Measurements from ENCODE around the gene GPRC5D. TPM values are rescaled to one million over a fixed set of nuclear protein-coding genes. Genes with fewer than 3 reads are reported as not detected.

The GPRC5D gene
- polyA plus RNA-seq, 3 donors = 0.49 TPM; not detected in 2

DNA sequence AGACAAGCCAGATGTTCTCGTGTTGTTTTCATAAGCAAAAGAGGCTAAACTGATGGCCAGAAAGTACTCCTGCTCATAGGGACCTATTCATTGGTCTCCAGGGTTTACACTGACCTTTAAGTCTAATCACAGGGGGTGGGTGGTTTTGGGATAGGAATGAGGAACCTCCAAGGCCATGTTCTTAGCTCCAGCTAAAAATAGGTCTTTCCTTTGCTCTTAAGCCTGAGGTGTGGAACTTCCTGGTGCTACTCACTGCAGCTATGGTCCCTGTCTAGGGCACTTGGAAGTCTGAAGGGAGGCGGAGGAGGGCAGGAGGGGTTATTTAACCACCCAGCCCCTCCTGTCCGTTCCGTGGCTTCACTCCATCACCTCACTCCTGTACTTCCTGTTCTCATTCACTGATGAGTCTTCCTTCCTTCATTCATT lies 42.0 kb downstream of the GPRC5D start:
- Histone ChIP-seq H3K79me2 (ENCODE audit: insufficient read depth, low read length) (no peaks in the 10 kb centered on the region), H3K4me1 (ENCODE audit: control insufficient read depth in 1 of 2, insufficient read depth in 2 of 2, low read length in 2 of 2) (peaks cover 7 to 13% of the 10 kb centered on the region in 2 donors), H3K27me3 (ENCODE audit: control insufficient read depth in 2 of 2, insufficient read depth in 2 of 2, low read length in 2 of 2) (no peaks in the 10 kb centered on the region), H3K36me3 (replicated peaks in 1 of 2; ENCODE audit: control insufficient read depth in 1 of 2, insufficient read depth in 2 of 2, low read length in 2 of 2) (no peaks in the 10 kb centered on the region), H3K4me3 (replicated peaks in 1 of 3; ENCODE audit: low read depth in 2 of 3, low read length in 3 of 3) (no peak overlapping the region), H3K4me2 (replicated peaks; ENCODE audit: extremely low read depth, low read length, poor library complexity, severe bottlenecking) (no peak overlapping the region), H3K9me3 (replicated peaks in 1 of 2; ENCODE audit: control insufficient read depth in 1 of 2, insufficient read depth in 1 of 2, low read length in 2 of 2) (no peaks in the 10 kb centered on the region), H2AFZ (ENCODE audit: insufficient read depth, low read depth, low read length, poor library complexity, severe bottlenecking) (peak overlapping the region; percentile 26), H4K20me1 (ENCODE audit: insufficient read depth, low read length) (no peaks in the 10 kb centered on the region), H3K27ac (ENCODE audit: low read depth in 1 of 2, low read length in 2 of 2) (no peak overlapping the region), H3K9ac (ENCODE audit: insufficient read depth, low read length, poor library complexity, severe bottlenecking) (no peak overlapping the region)
- Mint-ChIP-seq H3K36me3 (no peaks in the 10 kb centered on the region), H3K4me3 (no peak overlapping the region), H3K4me1 (peaks cover 27% of the 10 kb centered on the region), H3K27ac (peak overlapping the region in 1 of 7 donors; percentile 19), H3K27me3 (ENCODE audit: low read depth in 3 of 3) (peaks cover 3 to 8% (median 6%) of the 10 kb centered on the region in 3 donors), H3K9me3 (no peaks in the 10 kb centered on the region)
- TF ChIP-seq, protein P1, sequence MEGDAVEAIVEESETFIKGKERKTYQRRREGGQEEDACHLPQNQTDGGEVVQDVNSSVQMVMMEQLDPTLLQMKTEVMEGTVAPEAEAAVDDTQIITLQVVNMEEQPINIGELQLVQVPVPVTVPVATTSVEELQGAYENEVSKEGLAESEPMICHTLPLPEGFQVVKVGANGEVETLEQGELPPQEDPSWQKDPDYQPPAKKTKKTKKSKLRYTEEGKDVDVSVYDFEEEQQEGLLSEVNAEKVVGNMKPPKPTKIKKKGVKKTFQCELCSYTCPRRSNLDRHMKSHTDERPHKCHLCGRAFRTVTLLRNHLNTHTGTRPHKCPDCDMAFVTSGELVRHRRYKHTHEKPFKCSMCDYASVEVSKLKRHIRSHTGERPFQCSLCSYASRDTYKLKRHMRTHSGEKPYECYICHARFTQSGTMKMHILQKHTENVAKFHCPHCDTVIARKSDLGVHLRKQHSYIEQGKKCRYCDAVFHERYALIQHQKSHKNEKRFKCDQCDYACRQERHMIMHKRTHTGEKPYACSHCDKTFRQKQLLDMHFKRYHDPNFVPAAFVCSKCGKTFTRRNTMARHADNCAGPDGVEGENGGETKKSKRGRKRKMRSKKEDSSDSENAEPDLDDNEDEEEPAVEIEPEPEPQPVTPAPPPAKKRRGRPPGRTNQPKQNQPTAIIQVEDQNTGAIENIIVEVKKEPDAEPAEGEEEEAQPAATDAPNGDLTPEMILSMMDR (IDR thresholded peaks at IDR 0.05) = no peak
- intact Hi-C loops (cut with micrococcal nuclease) = loop anchor here (10.0 kb wide), 2 partner anchors 75 to 185 kb away; no protein-coding TSS in a partner anchor
- no peak for DNase-seq
- 9% methylated on average over 2 of the region's 4 CpGs for WGBS (ENCODE audit: insufficient coverage)

DNA sequence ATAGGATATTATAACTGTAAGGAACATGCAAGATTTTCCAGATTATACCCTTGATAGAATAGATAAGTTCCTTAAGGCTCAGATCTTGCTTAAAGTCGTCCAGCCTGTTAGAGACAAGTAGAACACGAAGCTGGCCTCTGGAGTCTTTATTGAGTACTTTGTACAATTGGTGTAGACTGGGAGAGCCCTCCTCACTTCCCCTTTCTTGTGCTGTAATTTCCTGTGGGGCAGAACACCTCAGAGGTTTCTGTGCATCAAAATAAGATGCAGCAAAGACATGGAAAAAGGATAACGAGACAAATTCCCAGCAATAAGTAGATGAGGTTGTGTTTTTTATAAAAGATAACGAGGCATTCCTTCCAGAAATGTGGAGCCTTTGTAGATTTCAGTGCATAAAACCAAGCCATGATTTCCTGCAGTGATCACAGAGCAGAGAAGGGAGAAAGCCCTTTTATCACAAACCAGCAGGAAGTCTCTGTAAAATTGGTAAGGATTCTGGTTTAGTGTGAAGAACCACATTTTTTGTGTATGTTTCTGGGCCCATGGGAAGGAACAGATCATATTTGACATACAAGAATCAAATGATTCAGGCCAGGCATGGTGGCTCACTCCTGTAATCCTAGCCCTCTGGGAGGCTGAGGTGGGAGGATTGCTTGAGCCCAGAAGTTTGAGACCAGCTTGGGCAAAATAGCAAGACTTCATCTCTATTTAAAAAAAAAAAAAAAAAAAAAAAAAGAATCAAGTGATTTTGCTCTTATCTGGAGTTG lies 42.6 kb downstream of the GPRC5D start:
- H4K20me1 ChIP-seq (ENCODE audit: insufficient read depth, low read length) = no peaks in the 10 kb centered on the region
- H3K4me2 ChIP-seq (replicated peaks; ENCODE audit: extremely low read depth, low read length, poor library complexity, severe bottlenecking) = no peak overlapping the region
- TF ChIP-seq, protein P1 (IDR thresholded peaks at IDR 0.05) = no peak
- H3K9me3 ChIP-seq (replicated peaks in 1 of 2; ENCODE audit: control insufficient read depth in 1 of 2, insufficient read depth in 1 of 2, low read length in 2 of 2) = no peaks in the 10 kb centered on the region
- H2AFZ ChIP-seq (ENCODE audit: insufficient read depth, low read depth, low read length, poor library complexity, severe bottlenecking) = no peak overlapping the region
- no peak overlapping the region for H3K27ac ChIP-seq (ENCODE audit: low read depth in 1 of 2, low read length in 2 of 2)
- H3K36me3 ChIP-seq (replicated peaks in 1 of 2; ENCODE audit: control insufficient read depth in 1 of 2, insufficient read depth in 2 of 2, low read length in 2 of 2) = no peaks in the 10 kb centered on the region
- 0% methylated on average over 1 of the region's 4 CpGs for WGBS (ENCODE audit: insufficient coverage)
- H3K27me3 ChIP-seq (ENCODE audit: control insufficient read depth in 2 of 2, insufficient read depth in 2 of 2, low read length in 2 of 2) = no peaks in the 10 kb centered on the region
- no peaks in the 10 kb centered on the region for H3K79me2 ChIP-seq (ENCODE audit: insufficient read depth, low read length)
- H3K4me1 Mint-ChIP-seq = peaks cover 27% of the 10 kb centered on the region
- H3K4me3 ChIP-seq (replicated peaks in 1 of 3; ENCODE audit: low read depth in 2 of 3, low read length in 3 of 3) = no peak overlapping the region
- H3K27ac Mint-ChIP-seq = peak overlapping the region in 1 of 7 donors; percentile 18
- peaks cover 7 to 13% of the 10 kb centered on the region in 2 donors for H3K4me1 ChIP-seq (ENCODE audit: control insufficient read depth in 1 of 2, insufficient read depth in 2 of 2, low read length in 2 of 2)
- H3K27me3 Mint-ChIP-seq (ENCODE audit: low read depth in 3 of 3) = peaks cover 3 to 9% (median 8%) of the 10 kb centered on the region in 3 donors
- no peak overlapping the region for H3K4me3 Mint-ChIP-seq
- H3K9ac ChIP-seq (ENCODE audit: insufficient read depth, low read length, poor library complexity, severe bottlenecking) = no peak overlapping the region
- no peaks in the 10 kb centered on the region for H3K36me3 Mint-ChIP-seq
- intact Hi-C loops (cut with micrococcal nuclease) = no loop called here
- peak in 2 of 3 donors; percentile 23 for DNase-seq
- no peaks in the 10 kb centered on the region for H3K9me3 Mint-ChIP-seq
